ENCODE results near the gene ASTN2. TPM values are rescaled to one million over a fixed set of nuclear protein-coding genes. Genes with fewer than 3 reads are reported as not detected.
"Not testable (repeated sequence)": the region's sequence is repeated elsewhere in the genome, so short reads cannot be mapped to it uniquely, and the experiment has no call there.

Gene ASTN2
- total RNA-seq, 4 donors from 2014 or later: 0.94 to 5.6 (median 3.7) TPM

- no peaks in the 10 kb centered on the region for H3K27me3 ChIP-seq
- no peaks in the 10 kb centered on the region for H3K9me3 ChIP-seq
- H3K4me1 ChIP-seq: no peaks in the 10 kb centered on the region
- intact Hi-C loops (cut with DNase I): no loop called here
- WGBS, 2 donors: 57 to 65% methylated on average over 7 of the region's 7 CpGs
- H3K4me3 ChIP-seq (replicated peaks in 1 of 3): no peak overlapping the region
- no peaks in the 10 kb centered on the region for H3K36me3 ChIP-seq
- DNase-seq: no peak
- H3K27ac ChIP-seq: no peak overlapping the region
- TF ChIP-seq CTCF (IDR thresholded peaks at IDR 0.05) (no peak), POLR2A (IDR thresholded peaks at IDR 0.05) (no peak)
Measured at GRCh38 chr9:116843863-116844620, 570.8 kb downstream of the ASTN2 start.

- intact Hi-C loops (cut with DNase I): no loop called here
- H3K9me3 ChIP-seq: no peaks in the 10 kb centered on the region
- TF ChIP-seq CTCF (IDR thresholded peaks at IDR 0.05) (no peak), POLR2A (IDR thresholded peaks at IDR 0.05) (no peak)
- H3K27me3 ChIP-seq: no peaks in the 10 kb centered on the region
- H3K27ac ChIP-seq: no peak overlapping the region
- H3K4me1 ChIP-seq: peaks cover 0 to 2% of the 10 kb centered on the region in 2 donors
- DNase-seq: no peak
- no peaks in the 10 kb centered on the region for H3K36me3 ChIP-seq
- 62 to 79% methylated on average over 5 to 6 of the region's 6 CpGs for WGBS, 2 donors
- H3K4me3 ChIP-seq (replicated peaks in 1 of 3): no peak overlapping the region
Measured at GRCh38 chr9:116842658-116843057, 572.2 kb downstream of the ASTN2 start.

GRCh38 chr9:116838468-116838867, 576.4 kb downstream of the ASTN2 start:
- H3K27me3 ChIP-seq; H3K4me1 ChIP-seq; H3K36me3 ChIP-seq; H3K9me3 ChIP-seq; intact Hi-C loops (cut with DNase I); H3K27ac ChIP-seq; H3K4me3 ChIP-seq (replicated peaks in 1 of 3); DNase-seq: not testable (repeated sequence)
- WGBS, 2 donors: 74 to 85% methylated on average over 7 of the region's 7 CpGs

GRCh38 chr9:116837018-116837989, 577.6 kb downstream of the ASTN2 start:
- Histone ChIP-seq H3K9me3 (no peaks in the 10 kb centered on the region), H3K27ac (no peak overlapping the region), H3K36me3 (no peaks in the 10 kb centered on the region), H3K27me3 (no peaks in the 10 kb centered on the region), H3K4me1 (peaks cover 0 to 4% of the 10 kb centered on the region in 2 donors), H3K4me3 (replicated peaks in 1 of 3) (no peak overlapping the region)
- TF ChIP-seq POLR2A (IDR thresholded peaks at IDR 0.05) (no peak), CTCF (IDR thresholded peaks at IDR 0.05) (no peak)
- no peak for DNase-seq
- 80 to 88% methylated on average over 5 of the region's 5 CpGs for WGBS, 2 donors
- intact Hi-C loops (cut with DNase I): no loop called here

- H3K4me3 ChIP-seq (replicated peaks in 1 of 3); H3K27ac ChIP-seq; DNase-seq; H3K4me1 ChIP-seq; H3K36me3 ChIP-seq; H3K27me3 ChIP-seq; H3K9me3 ChIP-seq; intact Hi-C loops (cut with DNase I): not testable (repeated sequence)
- 93 to 95% methylated on average over 2 of the region's 2 CpGs for WGBS, 2 donors
Measured at GRCh38 chr9:116830321-116830720, 584.5 kb downstream of the ASTN2 start.

Measured in thyroid gland (tissue), 4 donors.